WTC11 (cell line): ENCODE data around the gene MAPRE2. TPM values are rescaled to one million over a fixed set of nuclear protein-coding genes. Genes with fewer than 3 reads are reported as not detected.
A peak's percentile ranks its signal among the peaks of the same experiment; 100 is the strongest.

Experiments
- ATAC-seq: fragments of 200-7000 bp; cut with Tn5 transposase; 2 replicates; pipeline ENCODE4 v1.10.0; 2021; ENCODE audit warnings: mild to moderate bottlenecking, moderate library complexity
- CTCF ChIA-PET: fragments of 300-600 bp; sonication (Branson Sonifier 250); formaldehyde crosslinking; loops from one replicate; lab custom pipeline; 2021; ENCODE audit warnings: antibody characterized with exemption; lab: Charles Lee
- POLR2A ChIA-PET: fragments of 350-600 bp; sonication (Branson Sonifier 250); formaldehyde crosslinking; loops from one replicate; lab custom pipeline; 2021; ENCODE audit warnings: antibody characterized with exemption; lab: Charles Lee
- DNase-seq: peaks from one replicate; pipeline ENCODE4 v3.0.0; 2021; ENCODE audit warnings: low spot score
- H3K27ac Mint-ChIP-seq: 2 replicates; pipeline ENCODE4 v1.8.0; 2021; ENCODE audit warnings: mixed read lengths
- H3K27me3 Mint-ChIP-seq: 2 replicates; pipeline ENCODE4 v1.8.0; 2021; ENCODE audit warnings: low read depth, mild to moderate bottlenecking, moderate library complexity, mixed read lengths
- H3K36me3 Mint-ChIP-seq: 2 replicates; pipeline ENCODE4 v1.8.0; 2021; ENCODE audit warnings: mixed read lengths
- H3K4me1 Mint-ChIP-seq: 2 replicates; pipeline ENCODE4 v1.8.0; 2022; ENCODE audit warnings: mixed read lengths
- H3K4me3 Mint-ChIP-seq: 2 replicates; pipeline ENCODE4 v1.8.0; 2021; ENCODE audit warnings: mild to moderate bottlenecking, moderate library complexity, mixed read lengths
- H3K9me3 Mint-ChIP-seq: 2 replicates; pipeline ENCODE4 v1.8.0; 2021; ENCODE audit warnings: mixed read lengths
- EMX1 ChIP-seq: fragments of 250-450 bp; sonication (Bioruptor Pico); IDR thresholded peaks from 2 replicates; pipeline ENCODE4 v1.8.0; 2021; ENCODE audit warnings: mild to moderate bottlenecking
- ETV6 ChIP-seq: sonication (generic); formaldehyde crosslinking; IDR thresholded peaks from 2 replicates; pipeline ENCODE4 v1.8.1; 2022; ENCODE audit warnings: mild to moderate bottlenecking, missing genetic modification reagents
- FOXK1 ChIP-seq: sonication (generic); formaldehyde crosslinking; IDR thresholded peaks from 2 replicates; pipeline ENCODE4 v1.8.0; 2022; ENCODE audit warnings: mild to moderate bottlenecking, moderate library complexity, missing genetic modification reagents
- GABPB1 ChIP-seq: sonication (generic); formaldehyde crosslinking; IDR thresholded peaks from 2 replicates; pipeline ENCODE4 v1.8.1; 2023; ENCODE audit warnings: mild to moderate bottlenecking, missing genetic modification reagents
- GTF2I ChIP-seq: fragments of 250-450 bp; sonication (Bioruptor Pico); conservative IDR thresholded peaks from 2 replicates; pipeline ENCODE4 v1.4.0; 2021; ENCODE audit warnings: mild to moderate bottlenecking
- JAZF1 ChIP-seq: fragments of 250-450 bp; sonication (Bioruptor Pico); IDR thresholded peaks from 2 replicates; pipeline ENCODE4 v1.9.0; 2021; ENCODE audit warnings: moderate library complexity, mild to moderate bottlenecking, inconsistent platforms
- MYBL2 ChIP-seq: sonication (generic); formaldehyde crosslinking; IDR thresholded peaks from 2 replicates; pipeline ENCODE4 v1.8.1; 2023; ENCODE audit warnings: mild to moderate bottlenecking, moderate library complexity, missing genetic modification reagents
- NFYB ChIP-seq: sonication (generic); formaldehyde crosslinking; conservative IDR thresholded peaks from 2 replicates; pipeline ENCODE4 v1.8.0; 2022; ENCODE audit warnings: low read depth, missing genetic modification reagents
- NR1H2 ChIP-seq: sonication (generic); formaldehyde crosslinking; IDR thresholded peaks from 2 replicates; pipeline ENCODE4 v1.9.0; 2021; ENCODE audit warnings: mild to moderate bottlenecking, moderate library complexity, missing genetic modification reagents
- NR3C1 ChIP-seq: sonication (generic); formaldehyde crosslinking; conservative IDR thresholded peaks from 2 replicates; pipeline ENCODE4 v1.8.1; 2023; ENCODE audit warnings: low read depth, mild to moderate bottlenecking, missing genetic modification reagents
- RORB ChIP-seq: fragments of 250-450 bp; sonication (Bioruptor Pico); IDR thresholded peaks from 2 replicates; pipeline ENCODE4 v1.9.0; 2021; ENCODE audit warnings: mild to moderate bottlenecking
- SMAD4 ChIP-seq: sonication (generic); formaldehyde crosslinking; IDR thresholded peaks from 2 replicates; pipeline ENCODE4 v1.8.0; 2022; ENCODE audit warnings: mild to moderate bottlenecking, missing genetic modification reagents
- SOX15 ChIP-seq: fragments of 250-450 bp; sonication (Bioruptor Pico); IDR thresholded peaks from 2 replicates; pipeline ENCODE4 v1.9.0; 2021; ENCODE audit warnings: mild to moderate bottlenecking
- TEAD4 ChIP-seq: sonication (generic); formaldehyde crosslinking; IDR thresholded peaks from 2 replicates; pipeline ENCODE4 v1.8.0; 2022; ENCODE audit warnings: mild to moderate bottlenecking, missing genetic modification reagents
- ZNF219 ChIP-seq: sonication (generic); formaldehyde crosslinking; IDR thresholded peaks from 2 replicates; pipeline ENCODE4 v1.8.0; 2023; ENCODE audit warnings: missing genetic modification reagents, mild to moderate bottlenecking, borderline replicate concordance
- ZNF396 ChIP-seq: fragments of 250-450 bp; sonication (Bioruptor Pico); IDR thresholded peaks from 2 replicates; pipeline ENCODE4 v1.8.0; 2021; ENCODE audit warnings: mild to moderate bottlenecking, moderate library complexity, borderline replicate concordance
- ZNF416 ChIP-seq: fragments of 250-450 bp; sonication (Bioruptor Pico); IDR thresholded peaks from 2 replicates; pipeline ENCODE4 v1.9.0; 2021; ENCODE audit warnings: mild to moderate bottlenecking, inconsistent platforms
- total RNA-seq: library from RNA; stranded (reverse); gene quantifications from 3 replicates; pipeline ENCODE4 v1.2.3, GENCODE V29; 2021
- TF ChIP-seq, protein P1 (sequence below): sonication (generic); formaldehyde crosslinking; IDR thresholded peaks from 2 replicates; pipeline ENCODE4 v1.8.1; 2022; ENCODE audit warnings: mild to moderate bottlenecking, moderate library complexity, missing genetic modification reagents
- TF ChIP-seq, protein P2 (sequence below): fragments of 250-450 bp; sonication (Bioruptor Pico); IDR thresholded peaks from 2 replicates; pipeline ENCODE4 v1.9.0; 2021; ENCODE audit warnings: moderate library complexity, mild to moderate bottlenecking, inconsistent platforms, borderline replicate concordance
- TF ChIP-seq, protein P3 (sequence below): fragments of 250-450 bp; sonication (Bioruptor Pico); IDR thresholded peaks from 2 replicates; pipeline ENCODE4 v1.9.0; 2021; ENCODE audit warnings: mild to moderate bottlenecking, borderline replicate concordance
- TF ChIP-seq, protein P4 (sequence below): fragments of 200-600 bp; IDR thresholded peaks from 2 replicates; pipeline ENCODE4 v1.8.0; 2022; ENCODE audit warnings: antibody characterized with exemption
- TF ChIP-seq, protein P5 (sequence below): sonication (generic); formaldehyde crosslinking; IDR thresholded peaks from 2 replicates; pipeline ENCODE4 v1.8.1; 2023; ENCODE audit warnings: mild to moderate bottlenecking, moderate library complexity, missing genetic modification reagents
- TF ChIP-seq, protein P6 (sequence below): sonication (generic); formaldehyde crosslinking; IDR thresholded peaks from 2 replicates; pipeline ENCODE4 v1.8.0; 2022; ENCODE audit warnings: mild to moderate bottlenecking, missing genetic modification reagents
- TF ChIP-seq, protein P7 (sequence below): sonication (generic); formaldehyde crosslinking; IDR thresholded peaks from 2 replicates; pipeline ENCODE4 v1.8.0; 2022; ENCODE audit warnings: mild to moderate bottlenecking, missing genetic modification reagents

Gene MAPRE2
- total RNA-seq, 1 experiment from 2014 or later: 20.4 TPM

DNA sequence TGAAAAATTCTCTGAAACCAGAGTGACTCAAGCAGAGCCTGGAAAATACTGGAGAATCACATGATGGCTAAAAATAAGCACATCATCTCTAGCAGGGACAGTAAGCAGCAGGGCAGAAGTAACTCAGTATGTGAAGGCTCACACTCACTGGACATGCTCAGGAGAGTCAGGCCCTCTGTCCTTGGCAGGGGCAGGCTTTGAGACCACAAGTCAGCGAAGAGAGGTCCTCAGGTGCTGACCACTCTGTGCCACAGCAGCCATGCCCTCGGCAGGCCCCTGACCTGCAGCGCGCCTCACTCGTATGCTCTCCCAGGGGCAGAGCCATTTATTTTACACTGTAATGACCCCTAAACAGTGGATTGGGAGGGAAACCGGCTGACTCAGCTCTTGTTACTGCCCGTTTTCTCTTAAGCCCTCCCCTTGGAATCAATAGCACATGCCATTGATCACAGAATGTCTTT lies 76.8 kb downstream of the MAPRE2 start:
- DNase-seq: no peak
- POLR2A ChIA-PET: no interaction called here
- H3K27me3 Mint-ChIP-seq: no peaks in the 10 kb centered on the region
- peaks cover under 1% of the 10 kb centered on the region; the same call in 1 of the 2 replicates for H3K9me3 Mint-ChIP-seq
- H3K4me1 Mint-ChIP-seq: peaks cover 23% of the 10 kb centered on the region
- H3K36me3 Mint-ChIP-seq: no peaks in the 10 kb centered on the region
- TF ChIP-seq, protein P1, sequence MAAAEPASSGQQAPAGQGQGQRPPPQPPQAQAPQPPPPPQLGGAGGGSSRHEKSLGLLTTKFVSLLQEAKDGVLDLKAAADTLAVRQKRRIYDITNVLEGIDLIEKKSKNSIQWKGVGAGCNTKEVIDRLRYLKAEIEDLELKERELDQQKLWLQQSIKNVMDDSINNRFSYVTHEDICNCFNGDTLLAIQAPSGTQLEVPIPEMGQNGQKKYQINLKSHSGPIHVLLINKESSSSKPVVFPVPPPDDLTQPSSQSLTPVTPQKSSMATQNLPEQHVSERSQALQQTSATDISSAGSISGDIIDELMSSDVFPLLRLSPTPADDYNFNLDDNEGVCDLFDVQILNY (CRISPR knock-in tag): no peak
- TF ChIP-seq SOX15 (CRISPR knock-in tag): no peak
- TF ChIP-seq FOXK1 (CRISPR knock-in tag): no peak
- TF ChIP-seq, protein P2, sequence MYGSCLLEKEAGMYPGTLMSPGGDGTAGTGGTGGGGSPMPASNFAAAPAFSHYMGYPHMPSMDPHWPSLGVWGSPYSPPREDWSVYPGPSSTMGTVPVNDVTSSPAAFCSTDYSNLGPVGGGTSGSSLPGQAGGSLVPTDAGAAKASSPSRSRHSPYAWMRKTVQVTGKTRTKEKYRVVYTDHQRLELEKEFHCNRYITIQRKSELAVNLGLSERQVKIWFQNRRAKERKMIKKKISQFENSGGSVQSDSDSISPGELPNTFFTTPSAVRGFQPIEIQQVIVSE (CRISPR knock-in tag): no peak
- no peak for TF ChIP-seq ZNF219 (CRISPR knock-in tag)
- TF ChIP-seq, protein P3, sequence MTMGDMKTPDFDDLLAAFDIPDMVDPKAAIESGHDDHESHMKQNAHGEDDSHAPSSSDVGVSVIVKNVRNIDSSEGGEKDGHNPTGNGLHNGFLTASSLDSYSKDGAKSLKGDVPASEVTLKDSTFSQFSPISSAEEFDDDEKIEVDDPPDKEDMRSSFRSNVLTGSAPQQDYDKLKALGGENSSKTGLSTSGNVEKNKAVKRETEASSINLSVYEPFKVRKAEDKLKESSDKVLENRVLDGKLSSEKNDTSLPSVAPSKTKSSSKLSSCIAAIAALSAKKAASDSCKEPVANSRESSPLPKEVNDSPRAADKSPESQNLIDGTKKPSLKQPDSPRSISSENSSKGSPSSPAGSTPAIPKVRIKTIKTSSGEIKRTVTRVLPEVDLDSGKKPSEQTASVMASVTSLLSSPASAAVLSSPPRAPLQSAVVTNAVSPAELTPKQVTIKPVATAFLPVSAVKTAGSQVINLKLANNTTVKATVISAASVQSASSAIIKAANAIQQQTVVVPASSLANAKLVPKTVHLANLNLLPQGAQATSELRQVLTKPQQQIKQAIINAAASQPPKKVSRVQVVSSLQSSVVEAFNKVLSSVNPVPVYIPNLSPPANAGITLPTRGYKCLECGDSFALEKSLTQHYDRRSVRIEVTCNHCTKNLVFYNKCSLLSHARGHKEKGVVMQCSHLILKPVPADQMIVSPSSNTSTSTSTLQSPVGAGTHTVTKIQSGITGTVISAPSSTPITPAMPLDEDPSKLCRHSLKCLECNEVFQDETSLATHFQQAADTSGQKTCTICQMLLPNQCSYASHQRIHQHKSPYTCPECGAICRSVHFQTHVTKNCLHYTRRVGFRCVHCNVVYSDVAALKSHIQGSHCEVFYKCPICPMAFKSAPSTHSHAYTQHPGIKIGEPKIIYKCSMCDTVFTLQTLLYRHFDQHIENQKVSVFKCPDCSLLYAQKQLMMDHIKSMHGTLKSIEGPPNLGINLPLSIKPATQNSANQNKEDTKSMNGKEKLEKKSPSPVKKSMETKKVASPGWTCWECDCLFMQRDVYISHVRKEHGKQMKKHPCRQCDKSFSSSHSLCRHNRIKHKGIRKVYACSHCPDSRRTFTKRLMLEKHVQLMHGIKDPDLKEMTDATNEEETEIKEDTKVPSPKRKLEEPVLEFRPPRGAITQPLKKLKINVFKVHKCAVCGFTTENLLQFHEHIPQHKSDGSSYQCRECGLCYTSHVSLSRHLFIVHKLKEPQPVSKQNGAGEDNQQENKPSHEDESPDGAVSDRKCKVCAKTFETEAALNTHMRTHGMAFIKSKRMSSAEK (CRISPR knock-in tag): no peak
- TF ChIP-seq JAZF1 (CRISPR knock-in tag): no peak
- TF ChIP-seq RORB (CRISPR knock-in tag): no peak
- TF ChIP-seq GABPB1 (CRISPR knock-in tag): no peak
- TF ChIP-seq NR3C1 (CRISPR knock-in tag): no peak
- no peak for TF ChIP-seq MYBL2
- TF ChIP-seq EMX1 (CRISPR knock-in tag): no peak
- TF ChIP-seq, protein P4, sequence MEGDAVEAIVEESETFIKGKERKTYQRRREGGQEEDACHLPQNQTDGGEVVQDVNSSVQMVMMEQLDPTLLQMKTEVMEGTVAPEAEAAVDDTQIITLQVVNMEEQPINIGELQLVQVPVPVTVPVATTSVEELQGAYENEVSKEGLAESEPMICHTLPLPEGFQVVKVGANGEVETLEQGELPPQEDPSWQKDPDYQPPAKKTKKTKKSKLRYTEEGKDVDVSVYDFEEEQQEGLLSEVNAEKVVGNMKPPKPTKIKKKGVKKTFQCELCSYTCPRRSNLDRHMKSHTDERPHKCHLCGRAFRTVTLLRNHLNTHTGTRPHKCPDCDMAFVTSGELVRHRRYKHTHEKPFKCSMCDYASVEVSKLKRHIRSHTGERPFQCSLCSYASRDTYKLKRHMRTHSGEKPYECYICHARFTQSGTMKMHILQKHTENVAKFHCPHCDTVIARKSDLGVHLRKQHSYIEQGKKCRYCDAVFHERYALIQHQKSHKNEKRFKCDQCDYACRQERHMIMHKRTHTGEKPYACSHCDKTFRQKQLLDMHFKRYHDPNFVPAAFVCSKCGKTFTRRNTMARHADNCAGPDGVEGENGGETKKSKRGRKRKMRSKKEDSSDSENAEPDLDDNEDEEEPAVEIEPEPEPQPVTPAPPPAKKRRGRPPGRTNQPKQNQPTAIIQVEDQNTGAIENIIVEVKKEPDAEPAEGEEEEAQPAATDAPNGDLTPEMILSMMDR: no peak
- no peak for TF ChIP-seq SMAD4 (CRISPR knock-in tag)
- TF ChIP-seq NR1H2: no peak
- peak; percentile 24; the same call in 1 of the 2 replicates for ATAC-seq
- no peak overlapping the region for H3K4me3 Mint-ChIP-seq
- CTCF ChIA-PET: interaction anchor here (1.3 to 1.4 kb wide), 2 partner anchors 9 to 91 kb away, joined by 3 to 5 read pairs; no protein-coding TSS in a partner anchor
- peak overlapping the region; percentile 13; the same call in 1 of the 2 replicates for H3K27ac Mint-ChIP-seq

DNA sequence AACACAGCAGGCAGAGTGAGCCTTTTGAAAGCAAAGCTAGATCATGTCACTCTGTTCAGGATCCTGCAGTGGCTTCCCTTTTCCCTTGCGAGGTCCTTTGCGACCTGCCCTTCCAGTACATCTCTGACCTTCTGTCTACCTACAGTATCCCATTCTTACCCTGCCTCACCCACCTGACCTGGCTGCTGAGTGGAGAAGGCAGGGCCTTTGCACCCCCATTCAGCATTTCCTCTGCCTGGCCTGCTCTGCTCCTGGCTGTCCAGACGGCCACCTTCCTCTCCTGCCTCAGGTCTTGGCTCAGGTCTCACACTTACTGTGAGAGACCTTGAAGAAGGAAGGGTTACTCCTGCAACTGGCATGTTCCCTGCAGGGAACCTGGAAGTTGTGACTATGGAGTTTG lies 77.4 kb downstream of the MAPRE2 start:
- POLR2A ChIA-PET: no interaction called here
- no peak overlapping the region for H3K27ac Mint-ChIP-seq
- no peak for ATAC-seq
- H3K9me3 Mint-ChIP-seq: peaks cover under 1% of the 10 kb centered on the region; the same call in 1 of the 2 replicates
- H3K4me1 Mint-ChIP-seq: peaks cover 26% of the 10 kb centered on the region
- CTCF ChIA-PET: interaction anchor here (1.3 to 1.4 kb wide), 2 partner anchors 8 to 92 kb away, joined by 3 to 5 read pairs; no protein-coding TSS in a partner anchor
- no peak for DNase-seq
- H3K27me3 Mint-ChIP-seq: no peaks in the 10 kb centered on the region
- no peak overlapping the region for H3K4me3 Mint-ChIP-seq
- H3K36me3 Mint-ChIP-seq: no peaks in the 10 kb centered on the region
- TF ChIP-seq SOX15 (CRISPR knock-in tag): no peak
- TF ChIP-seq SMAD4 (CRISPR knock-in tag): no peak
- TF ChIP-seq ZNF396 (CRISPR knock-in tag): no peak
- no peak for TF ChIP-seq NFYB (CRISPR knock-in tag)
- TF ChIP-seq, protein P5, sequence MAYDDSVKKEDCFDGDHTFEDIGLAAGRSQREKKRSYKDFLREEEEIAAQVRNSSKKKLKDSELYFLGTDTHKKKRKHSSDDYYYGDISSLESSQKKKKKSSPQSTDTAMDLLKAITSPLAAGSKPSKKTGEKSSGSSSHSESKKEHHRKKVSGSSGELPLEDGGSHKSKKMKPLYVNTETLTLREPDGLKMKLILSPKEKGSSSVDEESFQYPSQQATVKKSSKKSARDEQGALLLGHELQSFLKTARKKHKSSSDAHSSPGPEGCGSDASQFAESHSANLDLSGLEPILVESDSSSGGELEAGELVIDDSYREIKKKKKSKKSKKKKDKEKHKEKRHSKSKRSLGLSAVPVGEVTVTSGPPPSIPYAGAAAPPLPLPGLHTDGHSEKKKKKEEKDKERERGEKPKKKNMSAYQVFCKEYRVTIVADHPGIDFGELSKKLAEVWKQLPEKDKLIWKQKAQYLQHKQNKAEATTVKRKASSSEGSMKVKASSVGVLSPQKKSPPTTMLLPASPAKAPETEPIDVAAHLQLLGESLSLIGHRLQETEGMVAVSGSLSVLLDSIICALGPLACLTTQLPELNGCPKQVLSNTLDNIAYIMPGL (CRISPR knock-in tag): no peak
- no peak for TF ChIP-seq TEAD4 (CRISPR knock-in tag)
- no peak for TF ChIP-seq GTF2I (CRISPR knock-in tag)
- TF ChIP-seq ETV6 (CRISPR knock-in tag): no peak
- TF ChIP-seq, protein P6, sequence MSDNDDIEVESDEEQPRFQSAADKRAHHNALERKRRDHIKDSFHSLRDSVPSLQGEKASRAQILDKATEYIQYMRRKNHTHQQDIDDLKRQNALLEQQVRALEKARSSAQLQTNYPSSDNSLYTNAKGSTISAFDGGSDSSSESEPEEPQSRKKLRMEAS: no peak
- no peak for TF ChIP-seq ZNF416 (CRISPR knock-in tag)
- TF ChIP-seq, protein P7, sequence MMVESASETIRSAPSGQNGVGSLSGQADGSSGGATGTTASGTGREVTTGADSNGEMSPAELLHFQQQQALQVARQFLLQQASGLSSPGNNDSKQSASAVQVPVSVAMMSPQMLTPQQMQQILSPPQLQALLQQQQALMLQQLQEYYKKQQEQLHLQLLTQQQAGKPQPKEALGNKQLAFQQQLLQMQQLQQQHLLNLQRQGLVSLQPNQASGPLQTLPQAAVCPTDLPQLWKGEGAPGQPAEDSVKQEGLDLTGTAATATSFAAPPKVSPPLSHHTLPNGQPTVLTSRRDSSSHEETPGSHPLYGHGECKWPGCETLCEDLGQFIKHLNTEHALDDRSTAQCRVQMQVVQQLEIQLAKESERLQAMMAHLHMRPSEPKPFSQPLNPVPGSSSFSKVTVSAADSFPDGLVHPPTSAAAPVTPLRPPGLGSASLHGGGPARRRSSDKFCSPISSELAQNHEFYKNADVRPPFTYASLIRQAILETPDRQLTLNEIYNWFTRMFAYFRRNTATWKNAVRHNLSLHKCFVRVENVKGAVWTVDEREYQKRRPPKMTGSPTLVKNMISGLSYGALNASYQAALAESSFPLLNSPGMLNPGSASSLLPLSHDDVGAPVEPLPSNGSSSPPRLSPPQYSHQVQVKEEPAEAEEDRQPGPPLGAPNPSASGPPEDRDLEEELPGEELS (CRISPR knock-in tag): no peak
